Right atrium auricular region (tissue), 2 donors: ENCODE measurements around the gene CRYBB3. TPM values are rescaled to one million over a fixed set of nuclear protein-coding genes. Genes with fewer than 3 reads are reported as not detected.

ENCODE experiments used
- DNase-seq: peaks from one replicate; pipeline ENCODE4 v3.0.0-alpha.2; 2019; ENCODE audit warnings: low spot score
- H3K27ac ChIP-seq, 2 donors: fragments of 200-600 bp; sonication (generic); 1 replicate in 1 of 2; 2 replicates in 1 of 2; pipeline ENCODE4 v1.5.1; 2016 to 2019
- H3K27me3 ChIP-seq, 2 donors: fragments of 200-600 bp; sonication (generic); one replicate each; pipeline versions ENCODE4 v1.5.1 to v1.6.0; 2017 to 2019
- H3K36me3 ChIP-seq: fragments of 200-600 bp; sonication (generic); one replicate; pipeline ENCODE4 v1.5.1; 2016
- H3K4me1 ChIP-seq, 2 donors: fragments of 200-600 bp; sonication (generic); one replicate each; pipeline versions ENCODE4 v1.5.1 to v1.6.0; 2017 to 2019
- H3K4me3 ChIP-seq, 2 donors: fragments of 200-600 bp; sonication (generic); 1 replicate in 1 of 2; 2 replicates in 1 of 2; pipeline ENCODE4 v1.5.1; 2017 to 2019; ENCODE audit warnings: mild to moderate bottlenecking in 1 of 2, moderate library complexity in 1 of 2
- H3K9me3 ChIP-seq, 2 donors: fragments of 200-600 bp; sonication (generic); one replicate each; pipeline ENCODE4 v1.5.1; 2019
- CTCF ChIP-seq, 2 donors: fragments of 200-600 bp; sonication (generic); IDR thresholded peaks; one replicate each; pipeline ENCODE4 v1.5.1; 2019; ENCODE audit warnings: antibody characterized with exemption in 2 of 2
- total RNA-seq, 2 donors: library from RNA; depleted of rRNA; stranded (reverse); fragments of >200 nt; gene quantifications; one replicate each; pipeline ENCODE4 v1.1.0, GENCODE V29; 2016

The CRYBB3 gene
- total RNA-seq, 2 donors from 2014 or later = not detected

- no peak for TF ChIP-seq CTCF (IDR thresholded peaks at IDR 0.05)
- no peak for DNase-seq
- peaks cover 0 to 11% of the 10 kb centered on the region in 2 donors for H3K4me1 ChIP-seq
- no peak overlapping the region for H3K4me3 ChIP-seq
- H3K27ac ChIP-seq = no peak overlapping the region
- no peaks in the 10 kb centered on the region for H3K9me3 ChIP-seq
- no peaks in the 10 kb centered on the region for H3K27me3 ChIP-seq
- H3K36me3 ChIP-seq = peaks cover 7% of the 10 kb centered on the region
These were observed 33.2 kb upstream of the CRYBB3 start for GRCh38 chr22:25166266-25167040.

GRCh38 chr22:25167082-25167481 is 32.6 kb upstream of the CRYBB3 start:
- H3K4me3 ChIP-seq = no peak overlapping the region
- no peak for TF ChIP-seq CTCF (IDR thresholded peaks at IDR 0.05)
- no peak for DNase-seq
- H3K36me3 ChIP-seq = peaks cover 7% of the 10 kb centered on the region
- H3K4me1 ChIP-seq = peaks cover 0 to 11% of the 10 kb centered on the region in 2 donors
- no peaks in the 10 kb centered on the region for H3K9me3 ChIP-seq
- H3K27ac ChIP-seq = no peak overlapping the region
- no peaks in the 10 kb centered on the region for H3K27me3 ChIP-seq

GRCh38 chr22:25167834-25168601 is 31.6 kb upstream of the CRYBB3 start:
- H3K4me3 ChIP-seq = no peak overlapping the region
- no peak for TF ChIP-seq CTCF (IDR thresholded peaks at IDR 0.05)

GRCh38 chr22:25169278-25170031 is 30.2 kb upstream of the CRYBB3 start:
- DNase-seq = no peak
- peaks cover 0 to 9% of the 10 kb centered on the region in 2 donors for H3K4me1 ChIP-seq
- no peaks in the 10 kb centered on the region for H3K27me3 ChIP-seq
- H3K9me3 ChIP-seq = no peaks in the 10 kb centered on the region
- no peak overlapping the region for H3K27ac ChIP-seq
- TF ChIP-seq CTCF (IDR thresholded peaks at IDR 0.05) = no peak
- H3K36me3 ChIP-seq = peaks cover 11% of the 10 kb centered on the region
- H3K4me3 ChIP-seq = no peak overlapping the region

More at GRCh38 chr22:25167834-25168601, 31.6 kb upstream of the CRYBB3 start:
- no peak for DNase-seq
- no peak overlapping the region for H3K27ac ChIP-seq
- peaks cover 0 to 11% of the 10 kb centered on the region in 2 donors for H3K4me1 ChIP-seq
- H3K9me3 ChIP-seq = no peaks in the 10 kb centered on the region
- no peaks in the 10 kb centered on the region for H3K27me3 ChIP-seq
- H3K36me3 ChIP-seq = peaks cover 7% of the 10 kb centered on the region

- Histone ChIP-seq H3K27me3 (no peaks in the 10 kb centered on the region), H3K9me3 (no peaks in the 10 kb centered on the region), H3K4me1 (peaks cover 0 to under 1% of the 10 kb centered on the region in 2 donors), H3K27ac (no peak overlapping the region), H3K36me3 (peaks cover 21% of the 10 kb centered on the region), H3K4me3 (no peak overlapping the region)
- TF ChIP-seq CTCF (IDR thresholded peaks at IDR 0.05) = no peak
- DNase-seq = no peak
These were observed 29.2 kb upstream of the CRYBB3 start for GRCh38 chr22:25170426-25170980.
